Tibial artery (tissue), 4 donors: Measurements from ENCODE around the gene SARDH.
A peak's percentile ranks its signal among the peaks of the same experiment; 100 is the strongest.

Source experiments
- DNase-seq, 2 donors: peaks; one replicate each; pipeline ENCODE4 v3.0.0-alpha.2; 2019
- H3K27ac ChIP-seq, 2 donors: fragments of 200-600 bp; sonication (generic) in 1 of 2; 1 replicate in 1 of 2; 2 replicates in 1 of 2; pipeline ENCODE4 v1.5.1; 2018 to 2019; ENCODE audit warnings: mild to moderate bottlenecking in 1 of 2
- H3K27me3 ChIP-seq, 2 donors: fragments of 200-600 bp; sonication (generic) in 1 of 2; one replicate each; pipeline versions ENCODE4 v1.5.1 to v1.6.0; 2016 to 2019
- H3K36me3 ChIP-seq, 3 donors: fragments of 200-600 bp; sonication (generic) in 2 of 3; one replicate each; pipeline ENCODE4 v1.5.1; 2016 to 2019; ENCODE audit warnings: mild to moderate bottlenecking in 2 of 3
- H3K4me1 ChIP-seq, 4 donors: fragments of 200-600 bp; sonication (generic) in 2 of 4; 1 replicate in 3 of 4; 2 replicates in 1 of 4; pipeline ENCODE4 v1.5.1; 2016 to 2019
- H3K4me3 ChIP-seq, 2 donors: fragments of 200-600 bp; sonication (generic) in 1 of 2; 1 replicate in 1 of 2; 2 replicates in 1 of 2; pipeline ENCODE4 v1.5.1; 2018 to 2019; ENCODE audit warnings: mild to moderate bottlenecking in 2 of 2
- H3K9me3 ChIP-seq, 3 donors: fragments of 200-600 bp; sonication (generic) in 1 of 3; one replicate each; pipeline ENCODE4 v1.5.1; 2016 to 2019
- CTCF ChIP-seq, 2 experiments: fragments of 200-600 bp in 1 of 2; fragments of 450-650 bp in 1 of 2; IDR thresholded peaks; one replicate each; pipeline ENCODE4 v1.5.1; 2017 to 2019; ENCODE audit warnings: antibody characterized with exemption in 2 of 2, mild to moderate bottlenecking in 1 of 2, moderate library complexity in 1 of 2
- intact Hi-C: fragments of 100-400 bp; cut with DNase I; formaldehyde crosslinking; loops from one replicate; pipeline ENCODE4 v1.15.0; 2023; ENCODE audit warnings: low total_unique reads

Gene SARDH

GRCh38 chr9:133710661-133711427 is 27.3 kb downstream of the SARDH start:
- TF ChIP-seq CTCF (IDR thresholded peaks at IDR 0.05): no peak
- Histone ChIP-seq H3K4me3 (no peak overlapping the region), H3K4me1 (peaks cover 0 to 7% (median 0%) of the 10 kb centered on the region in 4 donors), H3K9me3 (no peaks in the 10 kb centered on the region), H3K27me3 (peaks cover 0 to 54% of the 10 kb centered on the region in 2 donors), H3K27ac (no peak overlapping the region), H3K36me3 (no peaks in the 10 kb centered on the region)
- intact Hi-C loops: no loop called here
- DNase-seq: peak in 1 of 2 donors; percentile 51

GRCh38 chr9:133709691-133710571 is 28.2 kb downstream of the SARDH start:
- intact Hi-C loops: no loop called here
- Histone ChIP-seq H3K27me3 (peaks cover 0 to 48% of the 10 kb centered on the region in 2 donors), H3K4me3 (no peak overlapping the region), H3K9me3 (no peaks in the 10 kb centered on the region), H3K4me1 (peaks cover 0 to 7% (median 0%) of the 10 kb centered on the region in 4 donors), H3K27ac (no peak overlapping the region), H3K36me3 (no peaks in the 10 kb centered on the region)
- TF ChIP-seq CTCF (IDR thresholded peaks at IDR 0.05): no peak
- DNase-seq: peak in 1 of 2 donors; percentile 58

DNA sequence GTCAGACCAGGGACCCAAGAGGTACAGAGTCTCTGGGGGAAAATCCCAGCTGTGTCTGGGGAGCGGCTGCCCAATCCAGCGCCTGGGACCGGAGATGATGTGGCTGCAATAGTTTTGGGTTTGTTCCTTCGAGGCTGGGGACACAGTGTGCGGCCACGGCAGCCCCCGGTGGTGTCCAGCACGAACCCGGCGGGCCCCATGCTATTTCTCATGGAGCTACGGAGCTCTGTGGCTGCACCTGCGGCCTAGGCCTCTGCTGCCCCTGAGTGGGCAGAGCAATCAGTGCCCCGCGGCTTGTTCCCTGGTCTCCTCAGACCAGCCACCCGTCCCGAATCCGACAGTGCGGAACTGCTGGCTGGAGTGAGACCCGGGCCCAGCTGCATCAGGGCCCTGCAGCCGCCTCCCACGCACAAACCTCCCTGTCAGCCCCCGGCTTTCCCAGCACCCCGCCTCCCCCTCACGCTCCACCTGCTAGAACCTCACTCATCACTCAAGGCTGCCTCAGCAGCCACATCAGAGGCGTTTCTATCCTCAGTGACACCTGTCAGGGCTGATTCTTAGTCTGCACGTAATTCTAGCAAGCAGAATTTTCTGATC is 29.0 kb downstream of the SARDH start:
- no peak overlapping the region for H3K4me3 ChIP-seq
- peak in 1 of 2 donors; percentile 54 for DNase-seq
- H3K36me3 ChIP-seq: no peaks in the 10 kb centered on the region
- intact Hi-C loops: no loop called here
- TF ChIP-seq CTCF (IDR thresholded peaks at IDR 0.05): no peak
- no peak overlapping the region for H3K27ac ChIP-seq
- H3K4me1 ChIP-seq: peaks cover 0 to 7% (median 0%) of the 10 kb centered on the region in 4 donors
- no peaks in the 10 kb centered on the region for H3K9me3 ChIP-seq
- H3K27me3 ChIP-seq: peaks cover 0 to 48% of the 10 kb centered on the region in 2 donors

GRCh38 chr9:133708246-133709014 is 29.7 kb downstream of the SARDH start:
- Histone ChIP-seq H3K27me3 (peaks cover 0 to 49% of the 10 kb centered on the region in 2 donors), H3K27ac (no peak overlapping the region), H3K4me1 (peaks cover 0 to 7% (median 0%) of the 10 kb centered on the region in 4 donors), H3K36me3 (no peaks in the 10 kb centered on the region), H3K9me3 (no peaks in the 10 kb centered on the region), H3K4me3 (no peak overlapping the region)
- TF ChIP-seq CTCF (IDR thresholded peaks at IDR 0.05): no peak
- DNase-seq: peak in 1 of 2 donors; percentile 50
- intact Hi-C loops: no loop called here

DNA sequence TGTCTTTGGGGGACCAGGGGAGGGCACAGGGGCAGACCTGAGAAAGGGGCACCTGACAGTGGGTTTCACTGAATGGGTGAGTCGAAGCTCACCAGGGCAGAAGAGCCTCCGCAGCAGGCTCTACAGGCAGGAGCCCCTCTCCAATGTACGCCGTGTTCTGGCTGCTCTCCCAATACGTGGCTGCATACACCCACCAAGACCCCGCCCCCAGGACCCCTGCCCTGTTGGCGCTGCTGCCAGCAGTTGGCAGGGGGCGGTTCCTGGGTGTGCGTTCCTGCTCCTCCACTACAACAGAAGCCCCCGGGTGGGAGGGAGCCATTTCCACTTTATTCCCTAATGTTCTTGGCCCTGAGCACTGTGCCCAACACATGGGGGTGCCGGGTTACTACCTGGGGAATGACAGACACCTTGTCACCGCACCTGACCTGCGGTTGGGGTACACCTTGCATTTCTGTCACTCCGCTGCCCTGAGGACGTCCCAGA is 30.3 kb downstream of the SARDH start:
- Histone ChIP-seq H3K4me1 (peaks cover 0 to 10% (median 1%) of the 10 kb centered on the region in 4 donors), H3K9me3 (no peaks in the 10 kb centered on the region), H3K27ac (no peak overlapping the region)

More for the DNA sequence above, 30.3 kb downstream of the SARDH start:
- intact Hi-C loops: no loop called here
- H3K27me3 ChIP-seq: peaks cover 0 to 49% of the 10 kb centered on the region in 2 donors
- no peak for TF ChIP-seq CTCF (IDR thresholded peaks at IDR 0.05)
- H3K36me3 ChIP-seq: no peaks in the 10 kb centered on the region
- no peak overlapping the region for H3K4me3 ChIP-seq
- peak in 1 of 2 donors; percentile 51 for DNase-seq
